ENCODE data around the gene NIBAN1. TPM values are rescaled to one million over a fixed set of nuclear protein-coding genes. Genes with fewer than 3 reads are reported as not detected.

NIBAN1 gene
- total and polyA plus RNA-seq, 7 experiments from 2014 or later = 0.20 to 41.6 (median 2.3) TPM

- peaks cover 0 to 10% of the 10 kb centered on the region in 2 donors for H3K4me1 ChIP-seq (ENCODE audit: control insufficient read depth in 2 of 2, insufficient read depth in 2 of 2, low read length in 2 of 2)
- H3K9me3 ChIP-seq (ENCODE audit: control insufficient read depth in 2 of 3, low read length in 3 of 3) = no peaks in the 10 kb centered on the region
- no peak for ATAC-seq
- Mint-ChIP-seq H3K36me3 (peaks cover 0 to 19% (median 0%) of the 10 kb centered on the region in 5 donors), H3K27me3 (peaks cover 0 to 2% (median 0%) of the 10 kb centered on the region in 5 donors), H3K4me1 (peaks cover 0 to 19% (median 0%) of the 10 kb centered on the region in 7 donors), H3K4me3 (no peak overlapping the region), H3K27ac (no peak overlapping the region), H3K9me3 (peaks cover 0 to 5% (median 0%) of the 10 kb centered on the region in 11 donors)
- H3K4me3 ChIP-seq (ENCODE audit: low read length) = no peak overlapping the region
- H3K27ac ChIP-seq (ENCODE audit: low read depth, low read length) = no peak overlapping the region
- no peak for DNase-seq
- ChIA-PET CTCF (no interaction called here), POLR2A (no interaction called here)
- H3K36me3 ChIP-seq (ENCODE audit: control insufficient read depth in 2 of 3, insufficient read depth in 3 of 3, low read length in 3 of 3) = no peaks in the 10 kb centered on the region
- intact Hi-C loops (cut with micrococcal nuclease) = no loop called here
- H3K27me3 ChIP-seq (ENCODE audit: control insufficient read depth in 2 of 2, insufficient read depth in 2 of 2, low read length in 2 of 2) = no peaks in the 10 kb centered on the region
Measured at GRCh38 chr1:184950906-184951305, 23.4 kb downstream of the NIBAN1 start.

- no peak for DNase-seq
- Mint-ChIP-seq H3K4me3 (no peak overlapping the region), H3K4me1 (peaks cover 0 to 21% (median 0%) of the 10 kb centered on the region in 7 donors), H3K9me3 (peaks cover 0 to 5% (median 0%) of the 10 kb centered on the region in 11 donors), H3K27me3 (peaks cover 0 to 2% (median 0%) of the 10 kb centered on the region in 5 donors), H3K36me3 (peaks cover 0 to 17% (median 0%) of the 10 kb centered on the region in 5 donors), H3K27ac (no peak overlapping the region)
- POLR2A ChIA-PET = no interaction called here
- Histone ChIP-seq H3K27me3 (ENCODE audit: control insufficient read depth in 2 of 2, insufficient read depth in 2 of 2, low read length in 2 of 2) (no peaks in the 10 kb centered on the region), H3K4me3 (ENCODE audit: low read length) (no peak overlapping the region), H3K36me3 (ENCODE audit: control insufficient read depth in 2 of 3, insufficient read depth in 3 of 3, low read length in 3 of 3) (no peaks in the 10 kb centered on the region), H3K27ac (ENCODE audit: low read depth, low read length) (no peak overlapping the region), H3K4me1 (ENCODE audit: control insufficient read depth in 2 of 2, insufficient read depth in 2 of 2, low read length in 2 of 2) (peaks cover 0 to 10% of the 10 kb centered on the region in 2 donors), H3K9me3 (ENCODE audit: control insufficient read depth in 2 of 3, low read length in 3 of 3) (no peaks in the 10 kb centered on the region)
- CTCF ChIA-PET = no interaction called here
- intact Hi-C loops (cut with micrococcal nuclease) = no loop called here
- ATAC-seq = no peak
Measured at GRCh38 chr1:184950227-184950626, 24.1 kb downstream of the NIBAN1 start.

- Histone ChIP-seq H3K36me3 (ENCODE audit: control insufficient read depth in 2 of 3, insufficient read depth in 3 of 3, low read length in 3 of 3) (no peaks in the 10 kb centered on the region), H3K4me1 (ENCODE audit: control insufficient read depth in 2 of 2, insufficient read depth in 2 of 2, low read length in 2 of 2) (no peaks in the 10 kb centered on the region), H3K27me3 (ENCODE audit: control insufficient read depth in 2 of 2, insufficient read depth in 2 of 2, low read length in 2 of 2) (no peaks in the 10 kb centered on the region), H3K4me3 (ENCODE audit: low read length) (no peak overlapping the region), H3K9me3 (ENCODE audit: control insufficient read depth in 2 of 3, low read length in 3 of 3) (no peaks in the 10 kb centered on the region), H3K27ac (ENCODE audit: low read depth, low read length) (no peak overlapping the region)
- ChIA-PET POLR2A (no interaction called here), CTCF (interaction anchor here (0.6 kb wide), 1 partner anchor 1228 kb away, joined by 3 read pairs; no protein-coding TSS in a partner anchor)
- Mint-ChIP-seq H3K36me3 (peaks cover 0 to 23% (median 0%) of the 10 kb centered on the region in 5 donors), H3K9me3 (peaks cover 0 to 5% (median 0%) of the 10 kb centered on the region in 11 donors), H3K27me3 (no peaks in the 10 kb centered on the region), H3K4me1 (peaks cover 0 to 8% (median 0%) of the 10 kb centered on the region in 7 donors), H3K4me3 (no peak overlapping the region), H3K27ac (no peak overlapping the region)
- DNase-seq (no peak), ATAC-seq (no peak)
- intact Hi-C loops (cut with micrococcal nuclease) = no loop called here
Measured at GRCh38 chr1:184947497-184948256, 26.6 kb downstream of the NIBAN1 start.

- H3K36me3 Mint-ChIP-seq = peaks cover 0 to 14% (median 0%) of the 10 kb centered on the region in 5 donors
- ATAC-seq (no peak), DNase-seq (no peak)
- ChIA-PET POLR2A (no interaction called here), CTCF (no interaction called here)
- H3K27ac Mint-ChIP-seq = no peak overlapping the region
- intact Hi-C loops (cut with micrococcal nuclease) = no loop called here
- H3K9me3 Mint-ChIP-seq = peaks cover 0 to 5% (median 0%) of the 10 kb centered on the region in 11 donors
- no peak overlapping the region for H3K4me3 Mint-ChIP-seq
- Histone ChIP-seq H3K4me3 (ENCODE audit: low read length) (no peak overlapping the region), H3K27ac (ENCODE audit: low read depth, low read length) (no peak overlapping the region), H3K4me1 (ENCODE audit: control insufficient read depth in 2 of 2, insufficient read depth in 2 of 2, low read length in 2 of 2) (no peaks in the 10 kb centered on the region), H3K36me3 (ENCODE audit: control insufficient read depth in 2 of 3, insufficient read depth in 3 of 3, low read length in 3 of 3) (no peaks in the 10 kb centered on the region), H3K9me3 (ENCODE audit: control insufficient read depth in 2 of 3, low read length in 3 of 3) (no peaks in the 10 kb centered on the region), H3K27me3 (ENCODE audit: control insufficient read depth in 2 of 2, insufficient read depth in 2 of 2, low read length in 2 of 2) (no peaks in the 10 kb centered on the region)
- no peaks in the 10 kb centered on the region for H3K27me3 Mint-ChIP-seq
- peaks cover 0 to 10% (median 0%) of the 10 kb centered on the region in 7 donors for H3K4me1 Mint-ChIP-seq
Measured at GRCh38 chr1:184945678-184946412, 28.5 kb downstream of the NIBAN1 start.

- DNase-seq (no peak), ATAC-seq (peak; percentile 45)
- Histone ChIP-seq H3K36me3 (ENCODE audit: control insufficient read depth in 2 of 3, insufficient read depth in 3 of 3, low read length in 3 of 3) (no peaks in the 10 kb centered on the region), H3K4me1 (ENCODE audit: control insufficient read depth in 2 of 2, insufficient read depth in 2 of 2, low read length in 2 of 2) (no peaks in the 10 kb centered on the region), H3K27me3 (ENCODE audit: control insufficient read depth in 2 of 2, insufficient read depth in 2 of 2, low read length in 2 of 2) (no peaks in the 10 kb centered on the region), H3K27ac (ENCODE audit: low read depth, low read length) (no peak overlapping the region), H3K4me3 (ENCODE audit: low read length) (no peak overlapping the region), H3K9me3 (ENCODE audit: control insufficient read depth in 2 of 3, low read length in 3 of 3) (no peaks in the 10 kb centered on the region)
- Mint-ChIP-seq H3K36me3 (peaks cover 0 to 14% (median 0%) of the 10 kb centered on the region in 5 donors), H3K4me1 (peaks cover 0 to 10% (median 0%) of the 10 kb centered on the region in 7 donors), H3K27ac (no peak overlapping the region), H3K27me3 (no peaks in the 10 kb centered on the region), H3K9me3 (peaks cover 0 to 5% (median 0%) of the 10 kb centered on the region in 11 donors), H3K4me3 (no peak overlapping the region)
- CTCF ChIA-PET = no interaction called here
- intact Hi-C loops (cut with micrococcal nuclease) = no loop called here
- POLR2A ChIA-PET = no interaction called here
Measured at GRCh38 chr1:184945029-184945428, 29.3 kb downstream of the NIBAN1 start.

- CTCF ChIA-PET = no interaction called here
- ATAC-seq (no peak), DNase-seq (no peak)
- H3K27ac ChIP-seq (ENCODE audit: low read depth, low read length) = no peak overlapping the region
- no peaks in the 10 kb centered on the region for H3K36me3 ChIP-seq (ENCODE audit: control insufficient read depth in 2 of 3, insufficient read depth in 3 of 3, low read length in 3 of 3)
- intact Hi-C loops (cut with micrococcal nuclease) = no loop called here
- no peaks in the 10 kb centered on the region for H3K27me3 ChIP-seq (ENCODE audit: control insufficient read depth in 2 of 2, insufficient read depth in 2 of 2, low read length in 2 of 2)
- Mint-ChIP-seq H3K4me3 (no peak overlapping the region), H3K27ac (no peak overlapping the region), H3K9me3 (peaks cover 0 to 5% (median 0%) of the 10 kb centered on the region in 11 donors), H3K36me3 (peaks cover 0 to 14% (median 0%) of the 10 kb centered on the region in 5 donors), H3K4me1 (peaks cover 0 to 10% (median 0%) of the 10 kb centered on the region in 7 donors), H3K27me3 (no peaks in the 10 kb centered on the region)
- H3K9me3 ChIP-seq (ENCODE audit: control insufficient read depth in 2 of 3, low read length in 3 of 3) = no peaks in the 10 kb centered on the region
- no peaks in the 10 kb centered on the region for H3K4me1 ChIP-seq (ENCODE audit: control insufficient read depth in 2 of 2, insufficient read depth in 2 of 2, low read length in 2 of 2)
- POLR2A ChIA-PET = no interaction called here
- H3K4me3 ChIP-seq (ENCODE audit: low read length) = no peak overlapping the region
Measured at GRCh38 chr1:184943998-184944397, 30.3 kb downstream of the NIBAN1 start.
